Mucosa of gallbladder (tissue), 1 donor: ENCODE measurements around the gene SLC1A6. TPM values are rescaled to one million over a fixed set of nuclear protein-coding genes. Genes with fewer than 3 reads are reported as not detected.
"Not testable (repeated sequence)": the region's sequence is repeated elsewhere in the genome, so short reads cannot be mapped to it uniquely, and the experiment has no call there.

Experiments
- DNase-seq: peaks from one replicate; pipeline ENCODE4 v3.0.0-alpha.2; 2020; ENCODE audit warnings: low spot score
- total RNA-seq: library from RNA; stranded (reverse); gene quantifications from one replicate; pipeline ENCODE4 v1.2.1, GENCODE V29; 2021
- donor health status: DM: no; HTN: no; CAD: no.

Gene SLC1A6
- total RNA-seq = not detected

DNA sequence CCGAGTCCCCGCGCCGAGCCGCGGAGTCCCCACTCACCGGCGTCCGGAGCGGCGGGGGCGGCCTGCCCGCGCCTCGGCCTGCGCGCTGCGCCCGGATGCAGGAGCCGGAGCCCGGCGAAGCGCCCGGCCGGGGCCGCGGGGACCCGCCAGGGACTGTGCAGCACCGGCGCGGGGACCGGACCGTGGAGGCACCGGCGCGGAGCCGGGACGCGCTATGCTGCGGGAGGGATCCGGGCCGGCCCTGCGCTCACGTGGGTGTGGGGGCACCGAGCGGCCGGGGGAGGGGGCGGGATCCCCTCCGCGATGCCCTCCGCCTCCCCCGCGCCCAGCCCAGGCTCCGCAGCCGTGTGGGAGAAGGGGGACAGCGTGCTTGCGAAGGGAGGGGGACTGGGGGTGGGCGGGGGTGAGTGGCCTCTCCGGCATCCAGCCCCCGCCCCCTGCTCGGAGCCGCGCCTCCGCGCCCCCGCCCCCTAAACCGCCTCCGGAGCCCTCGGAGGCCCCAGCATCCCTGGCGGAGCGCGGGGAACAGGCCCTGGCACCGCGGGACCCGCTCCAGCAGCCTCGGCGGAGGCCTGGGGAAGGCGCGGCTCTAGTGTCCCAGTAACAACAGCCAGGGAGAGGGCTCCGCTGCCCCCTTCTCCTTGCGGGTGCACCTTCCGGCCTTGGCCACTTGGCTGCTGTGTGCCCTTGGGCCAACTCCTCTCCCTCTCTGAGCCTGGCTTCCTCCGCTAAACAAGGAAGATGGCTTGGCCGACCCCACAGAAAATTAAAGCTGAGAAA lies at the start of gene SLC1A6:
Gene SLC1A6, minus strand, starts transcription at position 389 of the 780 bp plus-strand sequence. CDS start 6,954 bp downstream, outside the sequence.
- DNase-seq = no peak

GRCh38 chr19:15028490-15028889 lies 48.8 kb upstream of the SLC1A6 start:
- DNase-seq = no peak

- no peak for DNase-seq
Observed at GRCh38 chr19:15025217-15025616, 45.6 kb upstream of the SLC1A6 start.

GRCh38 chr19:15022752-15023151 lies 43.1 kb upstream of the SLC1A6 start:
- DNase-seq = no peak

DNA sequence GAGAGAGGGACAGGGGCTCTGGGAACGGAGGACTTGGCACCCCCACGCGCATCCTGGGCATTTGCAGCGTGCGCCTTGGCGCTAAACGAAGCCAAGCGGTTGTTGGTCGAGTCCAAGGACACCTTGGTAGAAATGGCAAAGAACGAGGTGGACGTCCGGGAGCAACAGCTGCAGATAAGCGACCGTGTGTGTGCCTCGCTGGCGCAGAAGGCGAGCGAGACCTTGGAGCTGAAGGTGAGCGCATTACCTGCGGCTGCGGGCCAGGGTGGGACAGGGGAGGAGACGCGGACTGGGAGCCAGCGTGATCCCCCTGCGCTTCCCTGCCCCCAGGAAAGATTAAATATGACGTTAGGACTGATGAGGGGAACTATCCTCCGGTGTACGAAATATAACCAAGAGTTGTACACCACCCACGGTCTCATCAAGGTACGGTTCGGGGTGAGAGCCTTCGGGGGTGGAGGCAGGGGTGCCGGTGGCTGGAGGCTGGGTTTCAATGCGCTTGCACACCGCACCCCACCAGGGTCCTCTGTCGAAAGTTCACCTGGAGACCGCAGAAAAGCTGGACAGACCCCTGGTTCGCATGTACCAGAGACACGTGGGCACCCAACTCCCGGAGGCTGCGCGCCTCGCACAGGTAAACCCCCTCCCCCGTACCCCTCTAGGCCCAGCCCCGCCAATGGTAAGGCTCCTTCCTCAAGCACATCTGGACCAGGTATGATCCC lies 41.8 kb upstream of the SLC1A6 start:
- no peak for DNase-seq

DNA sequence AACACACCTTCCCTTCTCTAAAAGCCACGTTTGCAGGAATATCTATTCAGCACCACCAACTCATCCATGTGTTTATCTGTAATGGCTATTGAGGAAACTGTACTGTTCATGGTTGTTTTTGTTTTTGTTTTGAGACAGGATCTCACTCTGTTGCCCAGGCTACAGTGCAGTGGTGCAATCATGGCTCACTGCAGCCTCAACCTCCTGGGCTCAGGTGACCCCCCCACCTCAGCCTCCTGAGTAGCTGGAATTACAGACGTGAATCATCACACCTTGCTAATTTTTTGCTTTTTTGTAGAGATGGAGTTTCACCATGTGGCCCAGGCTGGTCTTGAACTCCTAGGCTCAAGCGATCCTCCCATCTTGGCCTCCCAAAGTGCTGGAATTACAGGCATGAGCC lies 39.2 kb upstream of the SLC1A6 start:
- DNase-seq = not testable (repeated sequence)

GRCh38 chr19:15015946-15016542 lies 36.4 kb upstream of the SLC1A6 start:
- DNase-seq = no peak

DNA sequence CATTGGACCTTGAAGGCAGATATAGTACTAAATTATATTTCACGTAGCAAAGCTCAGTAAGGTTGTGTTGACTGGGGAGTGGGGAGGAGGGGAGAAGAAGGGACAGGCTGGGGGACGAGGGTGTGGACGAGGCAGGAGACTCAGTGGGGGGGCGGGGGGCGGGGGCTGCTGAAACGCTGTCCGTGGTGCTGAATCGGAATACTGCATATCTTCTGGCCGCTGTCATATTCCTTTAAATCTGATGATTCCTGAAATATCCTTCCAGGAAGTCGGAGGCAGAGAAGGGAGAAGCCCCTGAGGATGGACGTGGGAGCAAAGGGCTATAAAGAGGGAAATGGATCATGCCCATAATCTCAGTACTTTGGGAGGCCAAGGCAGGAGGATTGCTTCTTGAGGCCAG lies 34.9 kb upstream of the SLC1A6 start:
- no peak for DNase-seq

DNA sequence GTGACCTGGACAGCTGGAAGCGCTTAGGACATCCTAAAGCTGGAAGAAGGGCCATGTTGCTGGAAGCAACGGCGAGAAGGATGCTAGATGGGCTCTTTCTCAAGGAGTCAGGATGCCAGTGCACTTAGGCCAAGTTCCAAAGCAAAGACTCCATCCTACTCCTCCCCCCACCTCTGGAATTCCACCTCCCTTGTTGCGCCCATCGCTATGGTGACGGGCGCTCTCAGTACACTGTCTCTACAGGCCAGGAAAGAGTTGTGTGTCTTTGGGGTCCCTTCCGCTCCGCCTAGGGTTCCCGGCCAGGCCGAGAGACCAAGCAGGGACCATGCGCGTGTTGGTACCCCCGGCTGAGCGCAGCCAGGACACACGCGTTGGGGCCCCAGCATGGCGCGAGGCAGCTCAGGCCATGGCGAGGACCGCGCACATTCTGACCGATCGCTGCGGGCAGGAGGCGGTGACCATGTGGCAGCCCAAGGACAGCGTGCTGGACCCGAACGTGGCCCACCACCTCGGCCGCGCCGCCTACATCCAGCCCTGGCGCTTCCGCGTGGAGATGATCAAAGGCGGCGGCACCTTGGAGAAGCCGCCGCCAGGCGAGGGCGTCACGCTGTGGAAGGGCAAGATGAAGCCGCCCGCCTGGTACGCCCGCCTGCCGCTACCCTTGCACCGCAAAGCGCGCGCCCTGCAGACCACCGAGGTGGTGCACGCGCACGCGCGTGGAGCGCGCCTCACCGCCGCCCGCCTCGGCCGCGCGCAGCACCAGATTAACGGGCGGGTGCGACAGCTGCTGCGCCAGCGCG lies 31.0 kb upstream of the SLC1A6 start:
- no peak for DNase-seq

GRCh38 chr19:15008308-15008707 lies 28.6 kb upstream of the SLC1A6 start:
- no peak for DNase-seq

GRCh38 chr19:14997981-14998380 lies 18.3 kb upstream of the SLC1A6 start:
- DNase-seq = no peak

DNA sequence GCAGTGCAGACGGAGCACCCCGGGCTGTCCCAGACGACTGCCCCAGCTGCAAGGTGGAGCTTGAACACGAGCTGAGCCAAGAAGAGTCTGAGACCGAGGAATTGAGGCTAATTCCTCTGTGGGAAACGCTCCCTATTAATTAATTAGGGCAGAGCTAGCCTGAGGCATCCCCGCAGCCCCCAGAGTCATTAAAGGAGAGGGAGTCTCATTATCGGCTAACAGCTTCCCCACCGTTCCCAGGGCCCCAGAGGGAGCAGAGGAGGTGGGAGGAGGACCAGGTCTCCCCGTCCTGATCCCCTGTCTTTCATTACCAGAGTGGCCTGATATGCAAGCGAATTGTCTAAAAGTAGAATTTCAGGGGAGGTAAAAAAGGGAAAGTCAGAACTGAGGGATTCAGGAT lies 13.1 kb upstream of the SLC1A6 start:
- no peak for DNase-seq

GRCh38 chr19:14985133-14985532 lies 5.5 kb upstream of the SLC1A6 start:
- DNase-seq = no peak

- DNase-seq = no peak
Observed at GRCh38 chr19:14978161-14978776, 1.4 kb downstream of the SLC1A6 start.

GRCh38 chr19:14977128-14977527 lies 2.5 kb downstream of the SLC1A6 start:
- no peak for DNase-seq

DNA sequence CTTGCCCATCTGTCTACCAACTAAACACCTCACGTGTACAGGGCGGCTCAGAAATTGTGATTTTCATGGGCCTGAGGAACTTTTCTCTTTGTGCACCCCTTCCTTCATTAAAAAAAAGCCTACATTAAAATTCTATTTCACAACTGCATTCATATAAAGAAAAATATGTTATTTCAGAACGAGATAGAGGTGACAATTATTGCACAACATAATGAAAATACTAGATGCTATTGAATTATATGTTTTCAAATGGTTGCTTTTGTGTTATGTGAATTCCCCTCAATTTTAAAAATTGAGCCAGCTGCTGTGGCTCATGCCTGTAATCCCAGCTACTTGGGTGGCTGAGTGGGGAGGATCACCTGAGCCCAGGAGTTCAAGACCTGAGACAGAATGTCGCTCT lies 5.2 kb downstream of the SLC1A6 start:
- no peak for DNase-seq

GRCh38 chr19:14972676-14973075 lies 7.0 kb downstream of the SLC1A6 start:
- DNase-seq = no peak

GRCh38 chr19:14971474-14971873 lies 8.2 kb downstream of the SLC1A6 start:
- no peak for DNase-seq

- DNase-seq = no peak
Observed at GRCh38 chr19:14968247-14968646, 11.4 kb downstream of the SLC1A6 start.

GRCh38 chr19:14961956-14962685 lies 17.5 kb downstream of the SLC1A6 start:
- no peak for DNase-seq

DNA sequence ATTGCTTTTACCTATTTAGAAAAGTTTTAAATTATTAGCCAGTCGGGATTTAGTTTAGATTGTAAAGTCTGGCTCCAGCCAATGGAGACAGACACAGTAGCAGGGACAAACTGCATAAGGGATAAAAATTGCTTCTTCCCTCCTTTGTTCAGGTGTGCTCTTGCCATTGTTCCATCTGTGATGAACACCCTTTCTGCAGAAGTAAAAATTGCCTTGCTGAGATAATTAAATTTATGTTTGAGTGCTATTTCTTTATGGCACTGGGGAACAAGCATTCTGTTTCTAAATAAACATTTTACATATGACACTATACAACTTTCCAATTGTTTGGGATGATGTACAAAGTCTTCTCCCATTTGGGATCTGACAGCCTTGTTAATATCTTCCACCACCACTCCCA lies 20.4 kb downstream of the SLC1A6 start:
- no peak for DNase-seq
